Measurements from ENCODE around the gene SEBOX.

GRCh38 chr17:28395968-28396367 lies 31.0 kb upstream of the SEBOX start:
- no peak for TF ChIP-seq CTCF (conservative IDR thresholded peaks at IDR 0.05; ENCODE audit: low read length)
- no peak for TF ChIP-seq EZH2phosphoT487 (IDR thresholded peaks at IDR 0.05; ENCODE audit: borderline replicate concordance)
